ENCODE measurements around the gene UBTD1. TPM values are rescaled to one million over a fixed set of nuclear protein-coding genes. Genes with fewer than 3 reads are reported as not detected.
"Not testable (repeated sequence)": the region's sequence is repeated elsewhere in the genome, so short reads cannot be mapped to it uniquely, and the experiment has no call there.

UBTD1 gene
- total RNA-seq, 4 donors from 2014 or later = 2.9 to 16.2 (median 8.9) TPM

- ATAC-seq = no peak
- Histone ChIP-seq H3K4me1 (peaks cover 0 to under 1% (median 0%) of the 10 kb centered on the region in 3 donors), H3K9me3 (no peaks in the 10 kb centered on the region), H3K4me3 (no peak overlapping the region), H3K27ac (no peak overlapping the region), H3K36me3 (no peaks in the 10 kb centered on the region), H3K27me3 (no peaks in the 10 kb centered on the region)
- 91 to 94% methylated on average over 3 to 5 of the region's 5 CpGs for WGBS, 2 donors (ENCODE audit: low coverage in 1 of 2)
- TF ChIP-seq POLR2A (IDR thresholded peaks at IDR 0.05) (no peak), POLR2AphosphoS5 (IDR thresholded peaks at IDR 0.05) (no peak), EP300 (IDR thresholded peaks at IDR 0.05) (no peak), CTCF (IDR thresholded peaks at IDR 0.05) (no peak)
Measured at GRCh38 chr10:97525086-97525485, 26.4 kb downstream of the UBTD1 start.

DNA sequence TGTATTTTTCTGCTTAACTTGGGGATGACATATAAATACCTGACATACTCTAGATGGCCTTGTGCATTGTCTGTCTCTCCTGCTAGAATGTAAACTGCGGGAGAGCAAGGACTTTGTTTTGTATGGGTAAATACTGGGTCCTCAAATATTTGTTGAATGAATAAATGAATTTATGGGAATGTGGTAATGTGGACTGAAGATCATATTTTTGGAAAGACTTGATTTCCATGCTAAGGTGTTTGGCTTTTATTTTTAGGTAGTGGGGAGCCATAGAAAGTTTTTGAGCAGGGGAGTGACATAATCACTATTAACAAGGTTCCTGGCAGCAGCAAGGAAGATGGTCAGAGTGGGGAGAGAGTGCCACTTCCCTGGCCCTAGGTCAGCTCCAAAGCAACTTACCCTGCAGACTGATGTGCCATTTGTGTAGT is 27.0 kb downstream of the UBTD1 start:
- TF ChIP-seq CTCF (IDR thresholded peaks at IDR 0.05) (no peak), POLR2AphosphoS5 (IDR thresholded peaks at IDR 0.05) (no peak), EP300 (IDR thresholded peaks at IDR 0.05) (no peak), POLR2A (IDR thresholded peaks at IDR 0.05) (no peak)

GRCh38 chr10:97528876-97529275 is 30.2 kb downstream of the UBTD1 start:
- not testable (repeated sequence) for H3K9me3 ChIP-seq, ATAC-seq, H3K27ac ChIP-seq, H3K27me3 ChIP-seq, H3K4me3 ChIP-seq, H3K36me3 ChIP-seq, H3K4me1 ChIP-seq
- WGBS, 2 donors (ENCODE audit: low coverage in 1 of 2) = no CpG with 5 or more reads among the region's 29 CpGs

More for the DNA sequence above, 27.0 kb downstream of the UBTD1 start:
- WGBS, 2 donors (ENCODE audit: low coverage in 1 of 2) = 100% methylated on average over 1 of the region's 1 CpG
- no peaks in the 10 kb centered on the region for H3K27me3 ChIP-seq
- no peaks in the 10 kb centered on the region for H3K9me3 ChIP-seq
- no peak for ATAC-seq
- no peak overlapping the region for H3K4me3 ChIP-seq
- H3K4me1 ChIP-seq = no peaks in the 10 kb centered on the region
- no peaks in the 10 kb centered on the region for H3K36me3 ChIP-seq
- no peak overlapping the region for H3K27ac ChIP-seq

GRCh38 chr10:97529685-97530465 is 31.2 kb downstream of the UBTD1 start:
- no peak overlapping the region for H3K4me3 ChIP-seq
- no peaks in the 10 kb centered on the region for H3K36me3 ChIP-seq
- 69 to 81% methylated on average over 5 to 9 of the region's 14 CpGs for WGBS, 2 donors (ENCODE audit: low coverage in 1 of 2)
- no peaks in the 10 kb centered on the region for H3K9me3 ChIP-seq
- no peaks in the 10 kb centered on the region for H3K27me3 ChIP-seq
- H3K27ac ChIP-seq = no peak overlapping the region
- no peak for ATAC-seq
- no peaks in the 10 kb centered on the region for H3K4me1 ChIP-seq
- no peak for TF ChIP-seq POLR2A (IDR thresholded peaks at IDR 0.05)
- no peak for TF ChIP-seq POLR2AphosphoS5 (IDR thresholded peaks at IDR 0.05)
- TF ChIP-seq CTCF (IDR thresholded peaks at IDR 0.05) = no peak
- no peak for TF ChIP-seq EP300 (IDR thresholded peaks at IDR 0.05)

DNA sequence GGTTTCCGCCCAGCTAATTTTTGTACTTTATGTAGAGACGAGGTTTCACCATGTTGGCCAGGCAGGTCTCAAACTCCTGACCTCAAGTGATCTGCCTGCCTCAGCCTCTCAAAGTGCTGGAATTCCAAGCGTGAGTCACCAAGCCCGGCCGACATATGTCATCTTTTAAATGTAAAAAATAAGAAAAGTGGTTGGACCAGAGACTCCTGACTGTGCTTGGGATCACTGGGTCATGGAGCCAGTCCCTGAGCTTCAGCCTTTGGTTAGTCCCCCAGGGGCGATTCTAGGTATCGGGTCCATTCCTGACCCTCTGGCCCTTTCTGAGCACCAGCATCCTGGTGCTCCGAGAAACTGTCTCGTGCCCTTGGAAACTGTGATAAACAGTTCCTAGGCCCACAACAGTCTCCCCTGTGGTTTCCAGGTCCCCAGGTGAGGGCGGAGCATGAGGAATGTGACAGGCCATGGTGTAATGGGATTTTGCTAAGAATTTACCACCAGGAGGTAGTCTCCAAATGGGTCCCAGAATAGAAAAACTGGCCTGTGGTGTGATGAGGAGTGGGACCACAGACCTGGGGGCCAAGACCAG is 32.8 kb downstream of the UBTD1 start:
- Histone ChIP-seq H3K9me3 (no peaks in the 10 kb centered on the region), H3K27ac (no peak overlapping the region), H3K4me1 (no peaks in the 10 kb centered on the region), H3K27me3 (no peaks in the 10 kb centered on the region), H3K4me3 (no peak overlapping the region), H3K36me3 (no peaks in the 10 kb centered on the region)
- TF ChIP-seq POLR2A (IDR thresholded peaks at IDR 0.05) (no peak), CTCF (IDR thresholded peaks at IDR 0.05) (no peak), EP300 (IDR thresholded peaks at IDR 0.05) (no peak), POLR2AphosphoS5 (IDR thresholded peaks at IDR 0.05) (no peak)
- WGBS, 2 donors (ENCODE audit: low coverage in 1 of 2) = 85% methylated on average over 10 of the region's 10 CpGs; no CpG with 5 or more reads in 1 of the 2 donors
- ATAC-seq = no peak
